Brain microvascular endothelial cell (primary cell): ENCODE measurements around the gene YJEFN3.

ENCODE experiments used
- DNase-seq: peaks from one replicate; pipeline ENCODE4 v3.0.0-alpha.2; 2020
- H3K27ac ChIP-seq: fragments of 250-450 bp; sonication (Bioruptor Pico); 2 replicates; pipeline ENCODE4 v1.5.1; 2020; ENCODE audit warnings: mild to moderate bottlenecking, moderate library complexity
- H3K27me3 ChIP-seq: fragments of 250-450 bp; sonication (Bioruptor Pico); replicated peaks from 2 replicates; pipeline ENCODE4 v1.5.1; 2020; ENCODE audit warnings: mild to moderate bottlenecking
- H3K36me3 ChIP-seq: fragments of 250-450 bp; sonication (Bioruptor Pico); replicated peaks from 2 replicates; pipeline ENCODE4 v1.5.1; 2020; ENCODE audit warnings: mild to moderate bottlenecking
- H3K4me3 ChIP-seq: 2 replicates; pipeline ENCODE4 v1.5.1; 2011; ENCODE audit warnings: low read depth, mild to moderate bottlenecking, control low read depth, low read length, moderate library complexity
- in situ Hi-C: cut with HindIII; loops from 2 replicates; pipeline ENCODE4 v1.10.0; 2017; ENCODE audit warnings: low sequenced_read_pairs, low pct_ligation_motif_present
- TF ChIP-seq, protein P1 (sequence below): IDR thresholded peaks from 2 replicates; pipeline ENCODE4 v1.5.1; 2011; ENCODE audit warnings: low read depth, mild to moderate bottlenecking, moderate library complexity, low read length, control low read depth, inconsistent platforms; ENCODE audit errors: missing control alignments

The YJEFN3 gene

DNA sequence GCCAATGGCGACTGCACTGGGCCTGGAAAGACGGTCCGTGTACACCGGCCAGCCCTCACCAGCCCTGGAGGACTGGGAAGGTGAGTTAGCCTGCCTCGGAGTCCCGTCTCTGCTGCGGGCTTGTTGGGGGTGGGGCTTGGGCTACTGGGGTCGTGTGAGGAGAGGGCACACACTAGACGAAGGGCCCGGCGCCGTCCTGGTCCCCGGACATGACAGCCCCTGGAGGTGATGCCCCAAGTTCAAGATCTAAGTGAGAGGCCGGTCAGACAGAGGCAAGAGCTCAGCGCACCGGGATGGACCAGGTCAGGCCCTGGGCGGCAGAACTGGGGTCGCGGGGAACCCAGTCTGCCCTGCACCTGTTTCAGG, 11.0 kb downstream of the YJEFN3 start:
- Histone ChIP-seq H3K27ac (no peak overlapping the region), H3K4me3 (no peak overlapping the region), H3K27me3 (peaks cover 15% of the 10 kb centered on the region), H3K36me3 (no peaks in the 10 kb centered on the region)
- TF ChIP-seq, protein P1, sequence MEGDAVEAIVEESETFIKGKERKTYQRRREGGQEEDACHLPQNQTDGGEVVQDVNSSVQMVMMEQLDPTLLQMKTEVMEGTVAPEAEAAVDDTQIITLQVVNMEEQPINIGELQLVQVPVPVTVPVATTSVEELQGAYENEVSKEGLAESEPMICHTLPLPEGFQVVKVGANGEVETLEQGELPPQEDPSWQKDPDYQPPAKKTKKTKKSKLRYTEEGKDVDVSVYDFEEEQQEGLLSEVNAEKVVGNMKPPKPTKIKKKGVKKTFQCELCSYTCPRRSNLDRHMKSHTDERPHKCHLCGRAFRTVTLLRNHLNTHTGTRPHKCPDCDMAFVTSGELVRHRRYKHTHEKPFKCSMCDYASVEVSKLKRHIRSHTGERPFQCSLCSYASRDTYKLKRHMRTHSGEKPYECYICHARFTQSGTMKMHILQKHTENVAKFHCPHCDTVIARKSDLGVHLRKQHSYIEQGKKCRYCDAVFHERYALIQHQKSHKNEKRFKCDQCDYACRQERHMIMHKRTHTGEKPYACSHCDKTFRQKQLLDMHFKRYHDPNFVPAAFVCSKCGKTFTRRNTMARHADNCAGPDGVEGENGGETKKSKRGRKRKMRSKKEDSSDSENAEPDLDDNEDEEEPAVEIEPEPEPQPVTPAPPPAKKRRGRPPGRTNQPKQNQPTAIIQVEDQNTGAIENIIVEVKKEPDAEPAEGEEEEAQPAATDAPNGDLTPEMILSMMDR = no peak
- in situ Hi-C loops = no loop called here
- no peak for DNase-seq

DNA sequence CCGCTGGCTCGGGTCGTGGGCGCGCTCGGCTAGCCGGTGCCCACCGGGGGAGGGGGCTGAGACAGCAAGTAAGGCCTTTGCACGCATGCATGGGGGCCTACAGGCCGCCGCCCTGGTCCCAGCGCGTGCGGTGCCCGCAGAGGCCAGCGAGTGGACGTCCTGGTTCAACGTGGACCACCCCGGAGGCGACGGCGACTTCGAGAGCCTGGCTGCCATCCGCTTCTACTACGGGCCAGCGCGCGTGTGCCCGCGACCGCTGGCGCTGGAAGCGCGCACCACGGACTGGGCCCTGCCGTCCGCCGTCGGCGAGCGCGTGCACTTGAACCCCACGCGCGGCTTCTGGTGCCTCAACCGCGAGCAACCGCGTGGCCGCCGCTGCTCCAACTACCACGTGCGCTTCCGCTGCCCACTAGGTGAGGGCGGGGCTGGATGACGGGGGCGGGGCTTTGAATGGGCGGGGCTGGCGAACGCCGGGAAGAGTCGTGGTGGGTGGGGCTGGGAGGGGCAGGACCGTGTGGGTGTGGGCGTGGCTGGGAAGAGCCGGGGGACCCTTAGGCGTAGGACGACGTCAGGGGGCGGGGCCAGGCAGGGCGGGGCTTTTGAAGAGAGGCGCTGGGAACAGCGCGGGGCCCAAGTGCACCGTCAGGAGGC, 11.5 kb downstream of the YJEFN3 start:
- TF ChIP-seq, protein P1 = no peak
- in situ Hi-C loops = no loop called here
- no peak overlapping the region for H3K4me3 ChIP-seq
- peak; percentile 56 for DNase-seq
- H3K27ac ChIP-seq = no peak overlapping the region
- H3K27me3 ChIP-seq = peaks cover 15% of the 10 kb centered on the region
- no peaks in the 10 kb centered on the region for H3K36me3 ChIP-seq

DNA sequence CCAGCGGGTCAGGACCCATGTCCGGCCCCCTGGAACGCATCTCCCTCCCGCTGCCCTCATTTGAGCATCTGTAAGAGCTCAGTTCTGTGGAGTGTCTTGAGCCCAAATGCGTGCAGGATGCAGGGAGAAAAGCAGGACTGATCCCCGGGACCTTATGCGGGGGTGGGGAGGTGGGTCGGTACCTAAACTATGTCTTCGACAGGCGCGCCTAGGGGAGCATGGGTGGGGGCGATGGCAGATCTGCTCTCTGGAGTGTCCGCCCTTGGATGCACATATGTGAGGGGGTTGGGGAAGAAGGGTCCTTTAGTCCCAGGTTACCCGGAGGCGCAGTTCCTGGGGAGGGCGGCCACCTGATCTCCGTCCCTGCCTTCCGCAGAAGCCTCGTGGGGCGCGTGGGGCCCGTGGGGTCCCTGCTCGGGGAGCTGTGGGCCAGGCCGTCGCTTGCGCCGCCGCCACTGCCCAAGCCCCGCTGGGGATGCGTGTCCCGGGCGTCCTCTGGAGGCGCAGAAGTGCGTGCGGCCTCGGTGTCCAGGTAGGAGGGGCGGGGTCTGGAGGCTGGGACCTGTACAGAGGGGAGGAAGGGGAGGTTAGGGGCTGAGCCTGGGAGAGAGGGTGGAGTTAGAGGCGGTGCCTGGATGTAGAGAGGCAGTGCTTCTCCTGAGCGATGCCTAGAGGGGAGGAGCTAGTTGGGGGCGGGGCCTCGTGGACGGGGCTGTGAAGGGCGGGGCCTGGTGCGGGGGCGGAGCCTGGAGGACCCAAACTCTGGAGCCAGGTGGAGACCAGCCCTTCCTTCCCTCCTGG, 12.2 kb downstream of the YJEFN3 start:
- no peak for DNase-seq
- H3K4me3 ChIP-seq = peak overlapping the region; percentile 3
- in situ Hi-C loops = no loop called here
- H3K36me3 ChIP-seq = no peaks in the 10 kb centered on the region
- TF ChIP-seq, protein P1 = no peak
- H3K27ac ChIP-seq = no peak overlapping the region
- H3K27me3 ChIP-seq = peaks cover 15% of the 10 kb centered on the region

DNA sequence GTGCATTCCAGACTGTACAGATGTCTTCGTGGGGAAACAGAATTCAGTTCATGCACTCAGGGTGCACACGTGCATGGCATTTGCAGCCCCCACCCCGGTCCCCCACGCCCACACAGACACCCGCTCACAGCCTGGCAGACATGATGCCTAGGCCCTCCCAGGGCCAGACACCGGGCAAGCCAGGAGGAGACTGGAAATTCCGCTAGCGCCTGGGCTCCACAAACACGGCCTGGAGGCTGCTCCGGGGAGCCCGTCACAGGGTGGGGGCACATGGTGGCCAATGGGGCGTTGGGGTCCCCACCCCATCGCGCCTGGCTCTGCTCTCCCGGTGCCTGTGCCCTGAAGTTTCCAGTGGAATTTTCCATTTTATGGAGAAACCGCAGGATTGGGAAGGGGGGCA, 12.9 kb downstream of the YJEFN3 start:
- TF ChIP-seq, protein P1 = no peak
- no peak for DNase-seq
- no peaks in the 10 kb centered on the region for H3K36me3 ChIP-seq
- H3K27ac ChIP-seq = no peak overlapping the region
- peaks cover 15% of the 10 kb centered on the region for H3K27me3 ChIP-seq
- in situ Hi-C loops = no loop called here
- no peak overlapping the region for H3K4me3 ChIP-seq

DNA sequence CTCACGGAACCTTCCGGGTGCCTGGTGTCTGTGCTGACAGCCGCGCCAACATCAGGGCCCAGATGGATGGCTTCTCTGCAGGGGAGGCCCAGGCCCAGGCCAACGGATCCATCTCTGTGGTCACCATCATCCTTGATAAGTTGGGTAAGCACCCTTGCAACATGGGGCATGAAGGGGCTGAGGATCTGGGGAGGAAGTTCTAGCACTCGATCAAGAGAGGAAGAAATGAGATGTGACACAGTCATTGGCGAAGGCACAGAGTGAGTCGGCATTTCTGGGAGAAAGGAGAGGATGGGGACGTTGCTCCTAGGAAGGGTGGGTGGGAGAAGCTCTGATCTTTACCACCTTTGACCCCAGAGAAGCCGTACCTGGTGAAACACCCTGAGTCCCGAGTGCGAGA, 13.8 kb downstream of the YJEFN3 start:
- no peak overlapping the region for H3K4me3 ChIP-seq
- TF ChIP-seq, protein P1 = no peak
- peaks cover 15% of the 10 kb centered on the region for H3K27me3 ChIP-seq
- no peak for DNase-seq
- in situ Hi-C loops = no loop called here
- H3K27ac ChIP-seq = no peak overlapping the region
- no peaks in the 10 kb centered on the region for H3K36me3 ChIP-seq
